HG02973 (cell line): ENCODE results near the gene EXOC8.
"Not testable (repeated sequence)": the region's sequence is repeated elsewhere in the genome, so short reads cannot be mapped to it uniquely, and the experiment has no call there.

Source experiments
- ATAC-seq: cut with Tn5 transposase; IDR thresholded peaks from one replicate; pipeline ENCODE4 v1.9.1; 2021; ENCODE audit warnings: moderate library complexity; ENCODE audit not compliant: unreplicated experiment

The EXOC8 gene

GRCh38 chr1:231354330-231355020, 16.8 kb upstream of the EXOC8 start:
- no peak for ATAC-seq

DNA sequence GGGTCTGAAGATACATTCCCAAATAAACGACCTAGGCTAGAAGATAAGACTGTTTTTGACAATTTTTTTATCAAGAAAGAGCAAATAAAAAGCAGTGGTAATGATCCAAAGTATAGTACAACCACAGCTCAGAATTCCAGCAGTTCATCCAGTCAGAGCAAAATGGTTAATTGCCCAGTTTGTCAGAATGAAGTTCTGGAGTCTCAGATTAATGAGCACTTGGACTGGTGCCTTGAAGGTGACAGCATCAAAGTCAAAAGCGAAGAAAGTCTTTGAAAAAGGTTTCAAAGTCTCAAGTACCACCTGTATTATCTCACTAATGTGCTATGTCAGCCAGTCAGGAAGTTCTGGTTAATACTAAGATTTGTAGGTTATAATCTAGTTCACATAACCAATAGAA, 15.4 kb upstream of the EXOC8 start:
- ATAC-seq, result no peak

GRCh38 chr1:231351816-231352215, 14.2 kb upstream of the EXOC8 start:
- ATAC-seq, result no peak

- ATAC-seq, result not testable (repeated sequence)
These were observed 11.2 kb upstream of the EXOC8 start for GRCh38 chr1:231348856-231349255.

- ATAC-seq, result no peak
These were observed 10.8 kb upstream of the EXOC8 start for GRCh38 chr1:231348442-231348841.

- no peak for ATAC-seq
These were observed 10.3 kb upstream of the EXOC8 start for GRCh38 chr1:231347961-231348360.

DNA sequence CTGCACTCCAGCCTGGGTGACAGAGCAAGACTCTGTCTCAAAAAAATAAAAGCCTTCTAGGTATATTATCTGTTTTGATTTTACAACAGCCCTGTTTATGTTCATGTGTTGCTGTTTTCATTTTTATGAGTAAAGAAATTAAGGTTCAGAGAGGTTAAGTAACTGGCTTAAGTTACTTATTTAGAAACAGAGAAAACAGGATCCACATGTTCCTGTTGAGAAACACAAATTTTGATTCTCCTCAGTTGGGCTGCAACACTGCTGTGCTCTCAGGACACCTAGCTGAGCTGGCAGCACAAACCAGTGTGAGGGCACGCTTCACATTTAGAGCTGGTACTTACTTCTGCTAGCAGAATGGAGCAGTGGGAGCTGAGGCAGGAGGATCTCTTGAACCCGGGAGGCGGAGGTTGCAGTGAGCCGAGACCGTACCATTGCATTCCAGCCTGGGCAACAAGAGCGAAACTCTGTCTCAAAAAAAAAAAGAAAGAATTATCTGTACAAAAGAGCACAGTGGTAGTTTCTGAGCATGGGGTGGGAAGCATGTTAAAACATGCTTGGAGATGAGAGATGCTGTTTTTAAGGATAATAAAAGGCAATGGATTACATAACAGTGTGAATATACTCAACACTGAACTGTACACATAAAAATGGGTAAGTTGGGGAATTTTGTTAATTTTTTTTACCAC, 2.8 kb upstream of the EXOC8 start:
- no peak for ATAC-seq

DNA sequence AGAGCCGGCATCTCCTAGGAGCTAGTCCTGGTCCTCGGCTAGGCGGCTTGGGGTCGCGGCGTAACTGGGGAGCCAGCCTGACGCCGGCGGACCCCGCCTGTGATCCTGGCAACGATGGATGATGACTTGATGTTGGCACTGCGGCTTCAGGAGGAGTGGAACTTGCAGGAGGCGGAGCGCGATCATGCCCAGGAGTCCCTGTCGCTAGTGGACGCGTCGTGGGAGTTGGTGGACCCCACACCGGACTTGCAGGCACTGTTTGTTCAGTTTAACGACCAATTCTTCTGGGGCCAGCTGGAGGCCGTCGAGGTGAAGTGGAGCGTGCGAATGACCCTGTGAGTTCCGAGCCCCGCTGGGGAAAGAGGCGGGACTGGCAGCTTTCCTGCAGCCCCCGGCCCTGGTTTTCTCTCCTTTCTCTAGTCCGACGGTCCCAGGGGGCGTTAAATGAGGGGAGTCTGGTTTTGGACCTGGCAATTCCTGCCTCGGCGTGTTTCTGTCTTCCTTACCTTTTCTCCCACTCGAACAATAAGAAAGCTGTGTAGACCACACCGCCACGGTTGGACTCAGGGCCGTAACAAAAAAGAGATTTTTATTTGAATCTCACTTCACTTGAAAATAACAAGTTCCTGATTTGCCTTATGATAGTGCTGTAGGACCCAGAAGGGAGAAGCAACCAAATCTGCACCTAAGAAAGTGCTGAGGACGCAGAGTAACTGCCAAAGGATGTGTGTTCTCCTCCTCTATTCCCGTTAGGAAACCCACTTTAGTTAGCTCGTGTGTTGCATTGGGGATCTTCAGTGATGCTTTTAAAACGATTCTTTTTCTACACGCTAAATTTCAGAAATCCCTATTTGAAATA, 847 bp upstream of the EXOC8 start, which contains the start of gene SPRTN:
TSS of gene SPRTN (plus strand) at position 24 of the 859 bp plus-strand sequence. CDS start at position 115, 91 bp downstream.
- ATAC-seq, result peak; percentile 7

GRCh38 chr1:231337043-231337471, 595 bp downstream of the EXOC8 start:
- ATAC-seq, result peak; percentile 2

- no peak for ATAC-seq
These were observed 1.7 kb downstream of the EXOC8 start for GRCh38 chr1:231335663-231336602.

GRCh38 chr1:231334952-231335351, 2.7 kb downstream of the EXOC8 start:
- no peak for ATAC-seq

DNA sequence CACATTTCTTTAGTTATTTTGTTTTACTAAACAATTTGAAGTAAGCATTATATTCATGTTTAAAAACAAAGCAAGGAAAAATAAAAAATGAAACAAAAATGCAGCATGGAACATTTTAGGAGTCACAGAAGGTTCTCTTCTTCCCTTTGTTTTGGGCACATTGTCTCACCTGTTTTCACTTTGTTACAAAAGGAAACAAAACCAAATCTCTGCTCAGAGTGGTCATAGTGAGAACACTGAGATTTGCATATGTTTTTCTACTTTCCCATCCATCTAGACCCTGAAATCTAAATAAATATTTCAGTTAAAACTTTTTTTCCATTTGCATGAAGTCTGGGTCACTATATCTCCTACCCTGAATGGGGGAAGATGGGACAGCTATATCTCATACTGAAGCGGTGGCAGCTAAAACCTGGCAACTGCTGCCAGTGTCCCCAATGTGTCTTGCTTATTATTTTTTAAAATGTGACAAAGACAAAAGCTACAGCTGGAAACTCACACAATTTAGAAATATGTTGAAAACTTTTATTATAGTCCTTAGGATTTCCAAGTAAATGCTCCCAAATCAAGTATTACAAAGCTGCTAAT, 3.5 kb downstream of the EXOC8 start:
- ATAC-seq, result no peak

DNA sequence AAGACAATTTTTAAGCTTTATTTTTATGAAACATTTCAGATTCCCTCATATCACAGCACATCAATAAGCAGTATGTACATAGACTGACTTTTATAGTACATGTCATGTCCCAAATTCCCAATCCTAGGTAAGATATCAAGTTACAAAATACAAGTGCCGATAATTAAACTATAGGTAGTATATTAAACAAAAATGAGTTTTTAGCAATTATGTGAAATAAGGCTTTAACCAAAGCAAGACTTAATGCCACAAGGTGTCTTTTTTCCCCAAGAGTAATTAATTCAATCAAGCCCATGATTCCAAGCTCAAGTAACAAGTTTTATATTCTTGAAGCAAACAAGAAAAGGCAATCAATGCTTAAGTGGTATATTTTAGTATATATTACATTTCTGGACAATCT, 4.9 kb downstream of the EXOC8 start:
- no peak for ATAC-seq

GRCh38 chr1:231329483-231329882, 8.2 kb downstream of the EXOC8 start:
- no peak for ATAC-seq

DNA sequence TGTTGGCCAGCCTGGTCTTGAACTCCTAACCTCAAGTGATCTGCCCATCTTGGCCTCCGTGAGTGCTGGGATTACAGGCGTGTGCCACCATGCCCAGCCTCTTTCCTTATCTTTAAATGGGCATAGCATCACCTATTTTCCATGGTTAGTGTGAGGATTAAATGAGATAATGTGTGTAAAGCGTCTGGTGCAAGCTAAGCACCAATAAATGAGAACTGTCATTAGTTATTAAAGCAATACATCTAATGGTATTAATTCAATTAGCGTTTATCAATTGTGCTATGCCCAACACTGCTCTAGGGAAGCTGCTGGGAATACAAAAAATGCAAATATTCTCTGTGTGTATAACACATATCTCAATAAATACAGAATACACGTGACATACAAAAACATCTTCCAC, 10.0 kb downstream of the EXOC8 start:
- ATAC-seq, result no peak

GRCh38 chr1:231326248-231326647, 11.4 kb downstream of the EXOC8 start:
- ATAC-seq, result no peak

DNA sequence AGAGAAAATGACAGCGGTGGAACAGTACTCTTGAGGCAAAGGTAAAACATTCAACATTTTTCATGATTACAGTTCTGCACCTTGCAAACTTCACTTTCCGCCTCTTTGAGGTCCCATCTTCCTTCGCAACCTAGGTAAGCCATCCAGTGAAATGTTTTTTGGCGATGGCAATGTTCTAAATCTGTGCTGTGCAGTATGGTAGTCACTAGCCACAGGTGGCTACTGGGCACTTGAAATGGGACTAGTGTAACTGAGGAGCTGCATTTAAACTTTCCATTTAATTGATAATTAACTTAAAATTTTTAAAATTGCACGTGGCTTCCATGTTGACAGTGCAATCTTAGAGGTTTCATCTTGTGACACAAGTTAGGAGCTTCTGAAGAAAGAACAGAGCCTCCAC, 13.0 kb downstream of the EXOC8 start:
- ATAC-seq, result no peak

DNA sequence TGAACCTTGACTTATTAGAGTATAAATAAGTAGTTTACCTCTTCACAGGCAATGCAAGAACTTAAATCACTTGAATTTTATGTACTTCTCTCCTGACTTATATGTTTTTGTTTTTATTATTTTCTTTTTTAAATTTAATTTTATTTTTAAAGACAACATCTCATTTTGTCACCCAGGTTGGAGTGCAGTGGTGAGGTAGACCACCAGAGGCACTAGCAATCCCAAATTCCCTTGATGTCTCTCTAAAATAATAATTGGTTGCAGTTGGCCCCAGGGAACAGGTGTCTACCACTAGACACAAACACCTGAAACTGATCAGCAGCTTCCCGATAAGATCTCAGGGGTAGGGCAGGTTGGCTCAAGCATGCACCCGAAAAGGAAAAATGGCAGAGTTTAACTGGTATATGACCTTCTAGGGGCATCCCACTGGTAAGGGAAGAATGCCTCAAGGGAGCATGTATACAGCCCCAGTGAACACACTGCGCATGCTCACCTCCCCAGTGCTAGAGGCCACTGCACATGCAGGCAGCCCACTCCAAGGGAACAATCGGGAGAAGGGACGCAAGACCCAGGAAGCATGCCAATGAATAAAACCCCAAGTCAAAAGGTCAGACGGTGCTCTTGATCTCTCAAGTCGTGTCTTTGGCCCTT, 14.6 kb downstream of the EXOC8 start:
- ATAC-seq, result no peak

DNA sequence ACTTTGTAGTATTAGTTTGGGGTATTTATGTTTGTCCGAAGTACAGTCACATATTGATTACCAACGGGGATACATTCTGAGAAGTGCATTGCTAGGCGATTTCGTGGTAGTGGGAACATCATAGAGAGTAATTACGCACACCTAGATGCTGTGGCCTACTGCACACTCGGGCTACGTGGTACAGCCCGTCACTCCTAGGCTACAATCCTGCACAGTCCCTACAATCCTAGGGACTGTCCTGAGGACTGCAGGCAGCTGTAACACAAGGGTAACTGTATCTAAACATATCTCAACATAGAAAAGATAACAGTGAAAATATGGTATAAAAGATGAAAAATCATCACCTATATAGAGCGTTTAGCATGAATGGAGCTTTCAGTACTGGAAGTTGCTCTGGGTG, 18.6 kb downstream of the EXOC8 start:
- ATAC-seq, result no peak

DNA sequence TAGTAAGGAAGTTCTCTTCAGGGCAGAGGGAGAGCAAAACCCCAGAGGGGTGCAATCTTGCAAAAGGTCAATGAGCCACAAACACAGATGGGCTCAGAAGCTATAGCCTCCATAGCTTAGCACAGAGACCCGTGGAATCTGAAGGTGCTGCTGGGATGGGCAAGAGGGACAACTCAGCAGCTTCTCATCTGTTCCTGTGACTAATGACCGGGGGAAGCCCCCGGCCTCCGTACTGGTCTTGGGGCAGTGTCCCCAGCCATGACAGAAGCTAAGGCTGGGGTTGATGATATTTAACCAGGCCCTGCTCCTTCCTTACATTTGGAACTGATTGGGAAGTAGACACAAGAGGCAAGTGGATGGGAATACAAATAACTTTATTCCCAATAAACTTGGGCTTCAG, 19.1 kb downstream of the EXOC8 start:
- ATAC-seq, result no peak
